ENCODE data around the gene ZPR1.

ZPR1 gene

DNA sequence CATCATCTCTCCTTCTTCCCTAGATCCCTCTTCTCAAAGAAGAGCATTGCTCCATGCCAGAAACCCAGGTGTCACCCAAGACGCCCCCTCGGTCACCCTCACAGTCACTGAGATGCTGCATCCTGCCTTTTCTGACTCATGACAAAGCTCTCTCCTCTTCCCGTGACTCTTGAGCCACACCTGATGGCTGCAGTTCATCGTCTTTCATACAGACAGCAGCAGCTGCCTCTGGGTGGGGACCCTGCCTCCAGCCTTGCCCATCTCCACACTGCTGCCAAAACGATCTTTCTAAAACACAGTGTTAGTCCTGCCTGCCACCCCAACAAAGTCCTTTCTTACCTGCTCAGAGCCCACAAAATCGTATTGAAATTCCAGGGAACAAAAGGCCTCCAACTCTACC, 59.8 kb downstream of the ZPR1 start:
- Mint-ChIP-seq H3K27ac (no peak overlapping the region), H3K9me3 (no peaks in the 10 kb centered on the region), H3K27me3 (peaks cover 13% of the 10 kb centered on the region), H3K4me3 (no peak overlapping the region), H3K4me1 (peaks cover 7% of the 10 kb centered on the region)
- ATAC-seq (no peak), DNase-seq (no peak)

DNA sequence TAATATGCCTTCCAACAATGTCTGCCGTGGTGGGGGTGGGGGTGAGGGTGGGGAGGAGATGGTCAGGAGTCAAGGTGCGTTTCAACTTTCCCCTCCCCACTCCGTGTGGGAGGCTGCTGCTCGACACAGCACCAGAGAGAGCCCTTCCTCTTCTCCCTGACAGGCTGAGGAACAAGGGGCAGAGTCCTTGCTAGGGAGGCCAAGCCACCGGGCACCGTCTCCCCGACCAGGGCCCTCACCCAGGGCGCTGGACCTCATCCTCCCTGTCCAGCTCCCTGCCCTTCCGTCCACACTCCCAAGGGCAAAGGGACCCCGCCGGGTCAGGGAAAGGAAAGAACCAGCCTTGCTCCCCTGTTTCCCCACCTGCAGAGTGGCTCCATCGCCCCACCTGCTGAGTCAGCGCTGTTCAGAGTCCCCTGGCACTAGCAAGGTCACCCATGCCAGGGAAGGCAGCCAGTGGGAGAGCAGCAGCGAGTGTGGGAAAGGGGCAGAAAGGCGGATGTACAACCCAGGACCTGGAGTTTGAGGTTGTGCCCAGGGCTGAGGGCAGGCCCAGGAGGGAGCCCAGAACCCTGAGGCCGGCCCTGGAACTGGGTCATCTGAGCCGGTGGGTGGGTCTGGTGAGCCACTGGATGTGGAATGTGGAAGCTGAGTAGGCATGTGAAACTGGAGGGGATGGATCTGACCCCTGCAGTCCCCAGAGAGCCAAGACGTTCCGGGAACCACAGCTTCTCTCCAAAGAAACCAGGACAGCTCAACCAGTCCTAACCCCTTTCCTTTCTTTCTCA, 62.2 kb downstream of the ZPR1 start:
- Mint-ChIP-seq H3K27me3 (peaks cover 16% of the 10 kb centered on the region), H3K4me1 (no peaks in the 10 kb centered on the region), H3K27ac (peak overlapping the region in 1 of 2 donors; percentile 71), H3K4me3 (no peak overlapping the region), H3K9me3 (no peaks in the 10 kb centered on the region)
- ATAC-seq, result no peak
- no peak for DNase-seq

DNA sequence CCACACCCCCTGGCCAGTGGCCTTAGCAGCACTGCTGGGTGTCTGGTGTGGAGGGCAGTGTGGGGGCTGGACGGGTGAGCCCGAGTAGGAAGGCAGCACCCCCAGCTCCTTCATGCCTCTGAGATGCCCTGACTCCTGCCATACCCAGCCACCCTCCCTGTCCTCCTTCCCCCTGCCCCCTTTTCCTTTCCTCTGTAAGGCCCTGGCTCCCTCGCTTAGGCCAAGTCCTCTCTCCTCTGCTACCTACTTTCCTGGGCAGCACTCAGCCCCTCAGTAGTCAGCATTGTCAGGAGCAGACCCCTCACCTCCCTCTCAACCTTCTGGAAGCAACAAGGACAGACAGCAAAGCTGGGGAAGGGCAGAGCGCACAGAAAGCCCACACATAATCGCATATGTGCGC, 63.0 kb downstream of the ZPR1 start:
- H3K9me3 Mint-ChIP-seq, result no peaks in the 10 kb centered on the region
- peaks cover 16% of the 10 kb centered on the region for H3K27me3 Mint-ChIP-seq
- H3K4me1 Mint-ChIP-seq, result no peaks in the 10 kb centered on the region
- ATAC-seq (no peak), DNase-seq (no peak)
- H3K27ac Mint-ChIP-seq, result peak overlapping the region in 1 of 2 donors; percentile 27
- H3K4me3 Mint-ChIP-seq, result no peak overlapping the region
